PC-9 (cell line): ENCODE results near the gene WNT8B.

Source experiments
- EZH2 ChIP-seq: fragments of 200-600 bp; sonication (generic); IDR thresholded peaks from 2 replicates; pipeline ENCODE4 v1.8.0; 2017; ENCODE audit warnings: antibody characterized with exemption, low read depth
- TF ChIP-seq, protein P1 (sequence below): fragments of 200-600 bp; sonication (generic); conservative IDR thresholded peaks from 2 replicates; pipeline ENCODE4 v1.6.1; 2017; ENCODE audit warnings: mixed run types, antibody characterized with exemption, mild to moderate bottlenecking, moderate library complexity

DNA sequence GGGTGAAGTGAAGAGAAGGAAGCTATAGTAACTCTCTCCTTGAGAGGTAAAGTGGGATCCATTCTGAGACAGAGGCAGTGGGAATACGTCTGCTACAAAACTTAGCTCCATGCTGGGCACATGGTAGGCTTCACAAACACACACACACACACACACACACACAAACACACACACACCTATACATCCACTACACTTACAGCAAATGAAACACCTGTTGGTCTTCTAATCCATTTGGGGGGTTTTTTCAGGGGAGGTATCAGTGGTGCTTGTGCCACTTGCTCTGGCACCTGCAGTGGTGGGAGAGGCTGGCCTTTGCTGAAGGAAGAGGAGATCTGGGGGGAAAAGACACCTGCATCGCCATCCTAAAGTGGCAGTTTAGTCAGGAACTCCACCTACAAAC is 42.4 kb downstream of the WNT8B start:
- TF ChIP-seq, protein P1, sequence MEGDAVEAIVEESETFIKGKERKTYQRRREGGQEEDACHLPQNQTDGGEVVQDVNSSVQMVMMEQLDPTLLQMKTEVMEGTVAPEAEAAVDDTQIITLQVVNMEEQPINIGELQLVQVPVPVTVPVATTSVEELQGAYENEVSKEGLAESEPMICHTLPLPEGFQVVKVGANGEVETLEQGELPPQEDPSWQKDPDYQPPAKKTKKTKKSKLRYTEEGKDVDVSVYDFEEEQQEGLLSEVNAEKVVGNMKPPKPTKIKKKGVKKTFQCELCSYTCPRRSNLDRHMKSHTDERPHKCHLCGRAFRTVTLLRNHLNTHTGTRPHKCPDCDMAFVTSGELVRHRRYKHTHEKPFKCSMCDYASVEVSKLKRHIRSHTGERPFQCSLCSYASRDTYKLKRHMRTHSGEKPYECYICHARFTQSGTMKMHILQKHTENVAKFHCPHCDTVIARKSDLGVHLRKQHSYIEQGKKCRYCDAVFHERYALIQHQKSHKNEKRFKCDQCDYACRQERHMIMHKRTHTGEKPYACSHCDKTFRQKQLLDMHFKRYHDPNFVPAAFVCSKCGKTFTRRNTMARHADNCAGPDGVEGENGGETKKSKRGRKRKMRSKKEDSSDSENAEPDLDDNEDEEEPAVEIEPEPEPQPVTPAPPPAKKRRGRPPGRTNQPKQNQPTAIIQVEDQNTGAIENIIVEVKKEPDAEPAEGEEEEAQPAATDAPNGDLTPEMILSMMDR, result no peak
- TF ChIP-seq EZH2, result no peak
